ENCODE measurements around the gene PROKR1. TPM values are rescaled to one million over a fixed set of nuclear protein-coding genes. Genes with fewer than 3 reads are reported as not detected.

Gene PROKR1
- total RNA-seq, 2 experiments from 2014 or later = not detected

DNA sequence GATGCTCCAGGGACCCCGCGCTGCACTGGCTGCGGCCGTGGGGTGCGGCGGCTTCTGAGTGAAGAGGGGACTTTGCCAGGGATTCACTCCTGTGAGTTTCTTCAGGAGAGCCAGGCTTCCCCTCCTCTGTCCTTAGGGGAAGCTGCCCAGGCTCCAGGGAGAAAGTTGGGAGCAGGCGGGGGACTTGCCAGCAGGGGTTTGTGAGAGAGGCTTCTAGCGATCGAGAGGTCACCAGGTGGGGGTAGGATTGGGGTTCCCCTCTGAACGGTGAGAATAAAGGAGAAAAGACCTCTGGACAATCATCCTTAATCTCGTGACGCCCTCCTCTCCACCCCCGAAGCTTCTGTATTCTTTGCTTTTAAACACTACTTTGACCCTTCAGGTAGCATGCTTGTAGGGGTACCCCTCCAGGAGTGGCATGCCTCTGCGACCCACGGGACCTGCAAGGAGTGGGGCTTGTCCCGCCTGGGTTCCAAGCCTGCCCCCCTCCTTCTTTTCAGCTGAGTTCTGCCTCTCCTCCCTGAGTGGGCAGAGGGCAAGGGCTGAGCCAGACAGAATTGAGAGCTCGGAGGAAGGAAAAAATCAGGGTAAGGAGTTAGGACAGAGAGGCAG, 601 bp downstream of the PROKR1 start:
- intact Hi-C loops (cut with DNase I, micrococcal nuclease) = no loop called here
- Histone ChIP-seq H3K4me3 (ENCODE audit: low read length) (peak overlapping the region; percentile 33), H3K27ac (ENCODE audit: low read depth in 1 of 2, low read length in 2 of 2) (no peak overlapping the region), H3K36me3 (ENCODE audit: insufficient read depth, low read length) (no peaks in the 10 kb centered on the region), H3K9me3 (ENCODE audit: control insufficient read depth in 1 of 2, insufficient read depth in 1 of 2, low read length in 2 of 2) (peaks cover 4 to 8% of the 10 kb centered on the region in 2 experiments), H3K27me3 (ENCODE audit: control insufficient read depth in 1 of 2, insufficient read depth in 2 of 2, low read length in 2 of 2) (peaks cover 49 to 71% of the 10 kb centered on the region in 2 experiments), H3K4me1 (ENCODE audit: insufficient read depth, low read length) (peaks cover 12% of the 10 kb centered on the region)
- Mint-ChIP-seq H3K4me3 (no peak overlapping the region), H3K4me1 (ENCODE audit: low read depth) (no peaks in the 10 kb centered on the region), H3K27me3 (peaks cover 79% of the 10 kb centered on the region), H3K9me3 (peaks cover 9% of the 10 kb centered on the region), H3K27ac (no peak overlapping the region), H3K36me3 (ENCODE audit: low read depth) (no peaks in the 10 kb centered on the region)
- no peak for ATAC-seq (ENCODE audit: poor library complexity)
- TF ChIP-seq, protein P1, sequence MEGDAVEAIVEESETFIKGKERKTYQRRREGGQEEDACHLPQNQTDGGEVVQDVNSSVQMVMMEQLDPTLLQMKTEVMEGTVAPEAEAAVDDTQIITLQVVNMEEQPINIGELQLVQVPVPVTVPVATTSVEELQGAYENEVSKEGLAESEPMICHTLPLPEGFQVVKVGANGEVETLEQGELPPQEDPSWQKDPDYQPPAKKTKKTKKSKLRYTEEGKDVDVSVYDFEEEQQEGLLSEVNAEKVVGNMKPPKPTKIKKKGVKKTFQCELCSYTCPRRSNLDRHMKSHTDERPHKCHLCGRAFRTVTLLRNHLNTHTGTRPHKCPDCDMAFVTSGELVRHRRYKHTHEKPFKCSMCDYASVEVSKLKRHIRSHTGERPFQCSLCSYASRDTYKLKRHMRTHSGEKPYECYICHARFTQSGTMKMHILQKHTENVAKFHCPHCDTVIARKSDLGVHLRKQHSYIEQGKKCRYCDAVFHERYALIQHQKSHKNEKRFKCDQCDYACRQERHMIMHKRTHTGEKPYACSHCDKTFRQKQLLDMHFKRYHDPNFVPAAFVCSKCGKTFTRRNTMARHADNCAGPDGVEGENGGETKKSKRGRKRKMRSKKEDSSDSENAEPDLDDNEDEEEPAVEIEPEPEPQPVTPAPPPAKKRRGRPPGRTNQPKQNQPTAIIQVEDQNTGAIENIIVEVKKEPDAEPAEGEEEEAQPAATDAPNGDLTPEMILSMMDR (IDR thresholded peaks at IDR 0.05) = no peak
- no peak for DNase-seq
- ChIA-PET POLR2A (no interaction called here), CTCF (no interaction called here)

- peaks cover 12% of the 10 kb centered on the region for H3K4me1 ChIP-seq (ENCODE audit: insufficient read depth, low read length)
- peaks cover 1% of the 10 kb centered on the region for H3K4me1 Mint-ChIP-seq (ENCODE audit: low read depth)
- intact Hi-C loops (cut with DNase I, micrococcal nuclease) = no loop called here
- no peak overlapping the region for H3K27ac ChIP-seq (ENCODE audit: low read depth in 1 of 2, low read length in 2 of 2)
- no peaks in the 10 kb centered on the region for H3K36me3 ChIP-seq (ENCODE audit: insufficient read depth, low read length)
- peaks cover 48 to 76% of the 10 kb centered on the region in 2 experiments for H3K27me3 ChIP-seq (ENCODE audit: control insufficient read depth in 1 of 2, insufficient read depth in 2 of 2, low read length in 2 of 2)
- no peaks in the 10 kb centered on the region for H3K36me3 Mint-ChIP-seq (ENCODE audit: low read depth)
- H3K4me3 ChIP-seq (ENCODE audit: low read length) = no peak overlapping the region
- TF ChIP-seq, protein P1 (IDR thresholded peaks at IDR 0.05) = no peak
- H3K9me3 ChIP-seq (ENCODE audit: control insufficient read depth in 1 of 2, insufficient read depth in 1 of 2, low read length in 2 of 2) = peaks cover 4 to 8% of the 10 kb centered on the region in 2 experiments
- H3K27ac Mint-ChIP-seq = no peak overlapping the region
- no peak overlapping the region for H3K4me3 Mint-ChIP-seq
- ChIA-PET POLR2A (no interaction called here), CTCF (no interaction called here)
- peaks cover 9% of the 10 kb centered on the region for H3K9me3 Mint-ChIP-seq
- DNase-seq = no peak
- H3K27me3 Mint-ChIP-seq = peaks cover 74% of the 10 kb centered on the region
- no peak for ATAC-seq (ENCODE audit: poor library complexity)
These were observed 2.1 kb downstream of the PROKR1 start for GRCh38 chr2:68645523-68645922.

DNA sequence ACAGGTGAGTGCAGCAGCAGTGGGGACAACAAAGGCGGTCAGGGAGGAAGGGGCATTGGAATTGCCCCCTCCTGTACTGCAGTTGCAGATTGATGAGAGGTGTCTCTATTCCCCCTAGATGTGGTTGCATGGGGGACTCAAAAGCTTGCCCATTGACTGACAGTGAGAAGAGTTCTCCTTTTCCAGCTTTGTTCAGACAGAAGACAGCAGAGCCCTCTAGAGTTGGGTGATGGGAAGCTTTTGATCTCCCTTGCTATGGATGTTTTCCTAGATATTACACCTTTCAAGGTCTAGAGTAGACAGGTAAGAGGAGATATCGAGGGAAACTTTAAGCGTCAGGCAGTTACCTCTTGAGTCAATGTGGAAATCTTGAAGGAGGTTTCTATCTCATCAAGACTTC, 2.9 kb downstream of the PROKR1 start:
- POLR2A ChIA-PET = no interaction called here
- Histone ChIP-seq H3K4me3 (ENCODE audit: low read length) (no peak overlapping the region), H3K27ac (ENCODE audit: low read depth in 1 of 2, low read length in 2 of 2) (no peak overlapping the region), H3K27me3 (ENCODE audit: control insufficient read depth in 1 of 2, insufficient read depth in 2 of 2, low read length in 2 of 2) (peaks cover 48 to 72% of the 10 kb centered on the region in 2 experiments), H3K36me3 (ENCODE audit: insufficient read depth, low read length) (no peaks in the 10 kb centered on the region), H3K9me3 (ENCODE audit: control insufficient read depth in 1 of 2, insufficient read depth in 1 of 2, low read length in 2 of 2) (peaks cover under 1 to 8% of the 10 kb centered on the region in 2 experiments), H3K4me1 (ENCODE audit: insufficient read depth, low read length) (peaks cover 12% of the 10 kb centered on the region)
- CTCF ChIA-PET = no interaction called here
- TF ChIP-seq, protein P1 (IDR thresholded peaks at IDR 0.05) = no peak
- Mint-ChIP-seq H3K27me3 (peaks cover 67% of the 10 kb centered on the region), H3K4me1 (ENCODE audit: low read depth) (peaks cover 7% of the 10 kb centered on the region), H3K27ac (no peak overlapping the region), H3K9me3 (peaks cover 6% of the 10 kb centered on the region), H3K4me3 (no peak overlapping the region), H3K36me3 (ENCODE audit: low read depth) (no peaks in the 10 kb centered on the region)
- intact Hi-C loops (cut with DNase I, micrococcal nuclease) = no loop called here
- DNase-seq (no peak), ATAC-seq (ENCODE audit: poor library complexity) (no peak)
